Muscle layer of colon (tissue), 2 donors: ENCODE measurements around the gene CMTM4.

ENCODE experiments used
- H3K27ac ChIP-seq: one replicate; pipeline ENCODE4 v1.7.0; 2013; ENCODE audit warnings: low read depth, mild to moderate bottlenecking, low read length, moderate library complexity
- H3K27me3 ChIP-seq, 2 donors: one replicate each; pipeline ENCODE4 v1.7.0; 2013; ENCODE audit warnings: low read length in 2 of 2, mild to moderate bottlenecking in 2 of 2; ENCODE audit not compliant: insufficient read depth in 2 of 2, control insufficient read depth in 1 of 2
- H3K36me3 ChIP-seq: one replicate; pipeline ENCODE4 v1.7.0; 2013; ENCODE audit warnings: mild to moderate bottlenecking, low read length; ENCODE audit not compliant: insufficient read depth
- H3K4me1 ChIP-seq: one replicate; pipeline ENCODE4 v1.7.0; 2013; ENCODE audit warnings: mild to moderate bottlenecking, low read length; ENCODE audit not compliant: insufficient read depth
- H3K4me3 ChIP-seq, 2 donors: one replicate each; pipeline ENCODE4 v1.7.0; 2013; ENCODE audit warnings: low read length in 2 of 2, low read depth in 1 of 2, mild to moderate bottlenecking in 1 of 2, moderate library complexity in 1 of 2
- H3K9ac ChIP-seq: one replicate; pipeline ENCODE4 v1.7.0; 2013; ENCODE audit warnings: low read length
- H3K9me3 ChIP-seq: one replicate; pipeline ENCODE4 v1.7.0; 2013; ENCODE audit warnings: mild to moderate bottlenecking, low read length
- donor health status: abdominal sarcoma.
- donor health status: Adenocarcinoma of cecum.

The CMTM4 gene

GRCh38 chr16:66720766-66721165 is 24.2 kb upstream of the CMTM4 start:
- Histone ChIP-seq H3K9ac (no peak overlapping the region), H3K27ac (no peak overlapping the region), H3K27me3 (no peaks in the 10 kb centered on the region), H3K9me3 (no peaks in the 10 kb centered on the region), H3K36me3 (peaks cover 47% of the 10 kb centered on the region), H3K4me3 (no peak overlapping the region), H3K4me1 (no peaks in the 10 kb centered on the region)

GRCh38 chr16:66719246-66719645 is 22.7 kb upstream of the CMTM4 start:
- H3K36me3 ChIP-seq = peaks cover 32% of the 10 kb centered on the region
- H3K9ac ChIP-seq = no peak overlapping the region
- no peaks in the 10 kb centered on the region for H3K4me1 ChIP-seq
- no peaks in the 10 kb centered on the region for H3K27me3 ChIP-seq
- H3K4me3 ChIP-seq = no peak overlapping the region
- no peaks in the 10 kb centered on the region for H3K9me3 ChIP-seq
- H3K27ac ChIP-seq = no peak overlapping the region

GRCh38 chr16:66717776-66718175 is 21.2 kb upstream of the CMTM4 start:
- H3K9ac ChIP-seq = no peak overlapping the region
- peaks cover 17% of the 10 kb centered on the region for H3K36me3 ChIP-seq
- H3K4me3 ChIP-seq = no peak overlapping the region
- no peaks in the 10 kb centered on the region for H3K9me3 ChIP-seq
- no peak overlapping the region for H3K27ac ChIP-seq
- H3K27me3 ChIP-seq = no peaks in the 10 kb centered on the region
- peaks cover 6% of the 10 kb centered on the region for H3K4me1 ChIP-seq

GRCh38 chr16:66717112-66717675 is 20.7 kb upstream of the CMTM4 start:
- no peaks in the 10 kb centered on the region for H3K27me3 ChIP-seq
- no peak overlapping the region for H3K4me3 ChIP-seq
- no peaks in the 10 kb centered on the region for H3K9me3 ChIP-seq
- no peak overlapping the region for H3K27ac ChIP-seq
- H3K9ac ChIP-seq = no peak overlapping the region
- peaks cover 11% of the 10 kb centered on the region for H3K36me3 ChIP-seq
- peaks cover 8% of the 10 kb centered on the region for H3K4me1 ChIP-seq

GRCh38 chr16:66714654-66715307 is 18.2 kb upstream of the CMTM4 start:
- Histone ChIP-seq H3K9ac (no peak overlapping the region), H3K4me1 (peaks cover 8% of the 10 kb centered on the region), H3K36me3 (peaks cover 9% of the 10 kb centered on the region), H3K27me3 (no peaks in the 10 kb centered on the region), H3K9me3 (no peaks in the 10 kb centered on the region), H3K4me3 (no peak overlapping the region), H3K27ac (no peak overlapping the region)

- Histone ChIP-seq H3K4me1 (peaks cover 8% of the 10 kb centered on the region), H3K27me3 (no peaks in the 10 kb centered on the region), H3K9me3 (no peaks in the 10 kb centered on the region), H3K27ac (no peak overlapping the region), H3K9ac (no peak overlapping the region), H3K36me3 (peaks cover 9% of the 10 kb centered on the region), H3K4me3 (no peak overlapping the region)
Observed at GRCh38 chr16:66714062-66714461, 17.5 kb upstream of the CMTM4 start.

GRCh38 chr16:66713076-66713475 is 16.5 kb upstream of the CMTM4 start:
- Histone ChIP-seq H3K4me1 (peaks cover 8% of the 10 kb centered on the region), H3K36me3 (peaks cover 4% of the 10 kb centered on the region), H3K4me3 (no peak overlapping the region), H3K27ac (no peak overlapping the region), H3K9ac (no peak overlapping the region), H3K27me3 (no peaks in the 10 kb centered on the region), H3K9me3 (no peaks in the 10 kb centered on the region)

- H3K9me3 ChIP-seq = no peaks in the 10 kb centered on the region
- H3K27me3 ChIP-seq = no peaks in the 10 kb centered on the region
- peaks cover 8% of the 10 kb centered on the region for H3K4me1 ChIP-seq
- no peak overlapping the region for H3K4me3 ChIP-seq
- no peak overlapping the region for H3K9ac ChIP-seq
- no peaks in the 10 kb centered on the region for H3K36me3 ChIP-seq
- no peak overlapping the region for H3K27ac ChIP-seq
Observed at GRCh38 chr16:66712512-66712911, 16.0 kb upstream of the CMTM4 start.

GRCh38 chr16:66711581-66711980 is 15.0 kb upstream of the CMTM4 start:
- Histone ChIP-seq H3K9me3 (no peaks in the 10 kb centered on the region), H3K27me3 (no peaks in the 10 kb centered on the region), H3K4me1 (peaks cover 9% of the 10 kb centered on the region), H3K9ac (no peak overlapping the region), H3K27ac (no peak overlapping the region), H3K4me3 (no peak overlapping the region), H3K36me3 (no peaks in the 10 kb centered on the region)

- no peaks in the 10 kb centered on the region for H3K9me3 ChIP-seq
Observed at GRCh38 chr16:66706506-66706880, 9.9 kb upstream of the CMTM4 start.

GRCh38 chr16:66705790-66706505 is 9.4 kb upstream of the CMTM4 start:
- H3K27me3 ChIP-seq = no peaks in the 10 kb centered on the region
- H3K9ac ChIP-seq = no peak overlapping the region
- peaks cover 16% of the 10 kb centered on the region for H3K4me1 ChIP-seq
- no peak overlapping the region for H3K4me3 ChIP-seq
- H3K36me3 ChIP-seq = no peaks in the 10 kb centered on the region
- no peaks in the 10 kb centered on the region for H3K9me3 ChIP-seq
- no peak overlapping the region for H3K27ac ChIP-seq

More at GRCh38 chr16:66706506-66706880, 9.9 kb upstream of the CMTM4 start:
- no peak overlapping the region for H3K27ac ChIP-seq
- H3K4me1 ChIP-seq = peaks cover 16% of the 10 kb centered on the region
- no peaks in the 10 kb centered on the region for H3K36me3 ChIP-seq
- H3K9ac ChIP-seq = no peak overlapping the region
- no peaks in the 10 kb centered on the region for H3K27me3 ChIP-seq
- no peak overlapping the region for H3K4me3 ChIP-seq
